ENCODE measurements around the gene MAPKAP1.

DNA sequence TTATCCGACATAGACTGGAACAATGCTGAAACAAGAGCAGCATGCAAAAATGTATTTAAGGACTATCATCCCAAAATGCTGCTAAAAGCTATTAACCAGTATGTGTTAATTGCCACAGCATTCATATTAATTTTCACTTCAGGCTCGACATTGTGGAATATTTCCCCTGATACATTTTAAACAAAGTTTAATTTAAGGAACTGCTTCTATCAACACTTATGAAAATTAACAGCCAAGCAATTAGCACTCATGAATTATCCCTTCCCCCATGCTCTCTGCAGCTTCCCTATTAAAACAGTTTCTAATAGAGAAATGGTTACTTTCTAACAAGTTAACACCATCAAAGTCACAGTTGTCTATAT is 54.8 kb downstream of the MAPKAP1 start:
- TF ChIP-seq, protein P1, sequence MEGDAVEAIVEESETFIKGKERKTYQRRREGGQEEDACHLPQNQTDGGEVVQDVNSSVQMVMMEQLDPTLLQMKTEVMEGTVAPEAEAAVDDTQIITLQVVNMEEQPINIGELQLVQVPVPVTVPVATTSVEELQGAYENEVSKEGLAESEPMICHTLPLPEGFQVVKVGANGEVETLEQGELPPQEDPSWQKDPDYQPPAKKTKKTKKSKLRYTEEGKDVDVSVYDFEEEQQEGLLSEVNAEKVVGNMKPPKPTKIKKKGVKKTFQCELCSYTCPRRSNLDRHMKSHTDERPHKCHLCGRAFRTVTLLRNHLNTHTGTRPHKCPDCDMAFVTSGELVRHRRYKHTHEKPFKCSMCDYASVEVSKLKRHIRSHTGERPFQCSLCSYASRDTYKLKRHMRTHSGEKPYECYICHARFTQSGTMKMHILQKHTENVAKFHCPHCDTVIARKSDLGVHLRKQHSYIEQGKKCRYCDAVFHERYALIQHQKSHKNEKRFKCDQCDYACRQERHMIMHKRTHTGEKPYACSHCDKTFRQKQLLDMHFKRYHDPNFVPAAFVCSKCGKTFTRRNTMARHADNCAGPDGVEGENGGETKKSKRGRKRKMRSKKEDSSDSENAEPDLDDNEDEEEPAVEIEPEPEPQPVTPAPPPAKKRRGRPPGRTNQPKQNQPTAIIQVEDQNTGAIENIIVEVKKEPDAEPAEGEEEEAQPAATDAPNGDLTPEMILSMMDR (IDR thresholded peaks at IDR 0.05): no peak
- TF ChIP-seq POLR2A (IDR thresholded peaks at IDR 0.05): no peak
